ENCODE data around the gene COL5A1.

The COL5A1 gene

DNA sequence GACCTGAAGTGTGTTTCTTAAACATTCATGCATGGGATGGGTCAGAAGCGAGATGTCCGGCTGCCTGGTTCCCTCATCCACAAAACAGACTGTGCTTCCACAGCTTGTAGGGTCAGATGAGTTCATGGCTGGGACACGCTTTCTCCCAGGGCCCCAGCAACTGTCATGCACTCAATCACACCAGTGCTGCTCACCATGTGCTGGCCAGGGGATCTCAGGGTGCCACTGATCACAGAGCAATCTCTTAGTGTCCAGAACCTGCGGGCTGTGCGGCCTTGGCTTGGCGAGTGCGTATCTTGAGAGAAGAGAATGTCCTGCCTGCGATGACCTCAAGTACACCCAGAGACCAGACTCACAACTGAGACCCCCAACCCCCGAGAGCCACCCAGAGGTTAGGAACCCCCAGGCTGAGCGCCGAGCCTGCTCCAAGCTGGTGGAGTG, 213.0 kb downstream of the COL5A1 start:
- TF ChIP-seq NFIC (IDR thresholded peaks at IDR 0.05) (no peak), MAX (IDR thresholded peaks at IDR 0.05) (no peak), EP300 (IDR thresholded peaks at IDR 0.05; ENCODE audit: borderline replicate concordance) (no peak), TCF12 (IDR thresholded peaks at IDR 0.05; ENCODE audit: low read depth) (no peak), CEBPB (IDR thresholded peaks at IDR 0.05) (no peak), TEAD4 (IDR thresholded peaks at IDR 0.05) (no peak), TAF1 (IDR thresholded peaks at IDR 0.05; ENCODE audit: low read depth) (no peak), EGR1 (IDR thresholded peaks at IDR 0.05) (no peak), ZBTB7A (IDR thresholded peaks at IDR 0.05; ENCODE audit: low read depth) (no peak), YY1 (IDR thresholded peaks at IDR 0.05; ENCODE audit: low read depth) (no peak), FOXM1 (IDR thresholded peaks at IDR 0.05; ENCODE audit: borderline replicate concordance, low read depth) (no peak), RAD21 (IDR thresholded peaks at IDR 0.05; ENCODE audit: low read depth) (no peak)
- TF ChIP-seq, protein P1, sequence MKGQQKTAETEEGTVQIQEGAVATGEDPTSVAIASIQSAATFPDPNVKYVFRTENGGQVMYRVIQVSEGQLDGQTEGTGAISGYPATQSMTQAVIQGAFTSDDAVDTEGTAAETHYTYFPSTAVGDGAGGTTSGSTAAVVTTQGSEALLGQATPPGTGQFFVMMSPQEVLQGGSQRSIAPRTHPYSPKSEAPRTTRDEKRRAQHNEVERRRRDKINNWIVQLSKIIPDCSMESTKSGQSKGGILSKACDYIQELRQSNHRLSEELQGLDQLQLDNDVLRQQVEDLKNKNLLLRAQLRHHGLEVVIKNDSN (IDR thresholded peaks at IDR 0.05): no peak

- TF ChIP-seq YY1 (IDR thresholded peaks at IDR 0.05; ENCODE audit: low read depth) (no peak), FOXM1 (IDR thresholded peaks at IDR 0.05; ENCODE audit: borderline replicate concordance, low read depth) (no peak), EP300 (IDR thresholded peaks at IDR 0.05; ENCODE audit: borderline replicate concordance) (no peak), TEAD4 (IDR thresholded peaks at IDR 0.05) (no peak), ZBTB7A (IDR thresholded peaks at IDR 0.05; ENCODE audit: low read depth) (no peak), TCF12 (IDR thresholded peaks at IDR 0.05; ENCODE audit: low read depth) (no peak), EGR1 (IDR thresholded peaks at IDR 0.05) (no peak), REST (IDR thresholded peaks at IDR 0.05; ENCODE audit: low read depth) (no peak), CEBPB (IDR thresholded peaks at IDR 0.05) (no peak), NFIC (IDR thresholded peaks at IDR 0.05) (no peak)
- TF ChIP-seq, protein P1 (IDR thresholded peaks at IDR 0.05): no peak
Measured at GRCh38 chr9:134855231-134855899, 213.8 kb downstream of the COL5A1 start.

DNA sequence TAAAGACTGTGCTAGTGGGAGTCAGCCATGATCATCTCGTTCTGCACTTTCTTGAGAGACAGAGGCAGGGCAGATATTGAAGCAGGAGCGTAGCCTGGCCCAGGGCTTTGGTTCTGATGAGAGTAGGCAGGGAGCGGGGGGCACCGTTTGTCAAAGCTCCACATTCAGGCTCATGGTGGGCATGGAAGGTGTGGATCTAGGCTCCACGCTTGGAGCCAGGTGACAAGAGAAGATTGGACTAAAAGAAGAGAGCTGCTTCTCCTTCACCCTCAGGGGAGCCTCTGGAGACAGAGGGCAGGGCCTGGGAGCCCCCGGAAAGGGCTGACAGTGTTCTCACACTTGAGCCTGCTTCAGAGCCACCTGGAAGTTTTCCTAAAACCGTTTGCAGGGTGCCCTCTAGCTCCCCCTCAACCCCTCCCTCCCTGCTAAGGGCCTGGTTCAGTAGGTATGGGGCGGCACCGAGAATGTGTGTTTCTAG, 214.3 kb downstream of the COL5A1 start:
- TF ChIP-seq CREB1 (IDR thresholded peaks at IDR 0.05; ENCODE audit: low read depth) (no peak), MAX (IDR thresholded peaks at IDR 0.05) (no peak), TEAD4 (IDR thresholded peaks at IDR 0.05) (no peak), RAD21 (IDR thresholded peaks at IDR 0.05; ENCODE audit: low read depth) (no peak), FOXM1 (IDR thresholded peaks at IDR 0.05; ENCODE audit: borderline replicate concordance, low read depth) (no peak), TAF1 (IDR thresholded peaks at IDR 0.05; ENCODE audit: low read depth) (no peak)
- TF ChIP-seq, protein P1 (IDR thresholded peaks at IDR 0.05): no peak

- TF ChIP-seq TCF12 (IDR thresholded peaks at IDR 0.05; ENCODE audit: low read depth) (no peak), TEAD4 (IDR thresholded peaks at IDR 0.05) (no peak), EGR1 (IDR thresholded peaks at IDR 0.05) (no peak), RAD21 (IDR thresholded peaks at IDR 0.05; ENCODE audit: low read depth) (no peak), EP300 (IDR thresholded peaks at IDR 0.05; ENCODE audit: borderline replicate concordance) (no peak), CREB1 (IDR thresholded peaks at IDR 0.05; ENCODE audit: low read depth) (no peak), MAX (IDR thresholded peaks at IDR 0.05) (no peak), NFIC (IDR thresholded peaks at IDR 0.05) (no peak), REST (IDR thresholded peaks at IDR 0.05; ENCODE audit: low read depth) (no peak), CEBPB (IDR thresholded peaks at IDR 0.05) (no peak), TAF1 (IDR thresholded peaks at IDR 0.05; ENCODE audit: low read depth) (no peak), ZBTB7A (IDR thresholded peaks at IDR 0.05; ENCODE audit: low read depth) (no peak), FOXM1 (IDR thresholded peaks at IDR 0.05; ENCODE audit: borderline replicate concordance, low read depth) (no peak), YY1 (IDR thresholded peaks at IDR 0.05; ENCODE audit: low read depth) (no peak)
- TF ChIP-seq, protein P1 (IDR thresholded peaks at IDR 0.05): no peak
Measured at GRCh38 chr9:134858051-134858841, 216.6 kb downstream of the COL5A1 start.

Data from Ishikawa (cell line).